GM23338 (cell line): ENCODE measurements around the gene KCNK1. TPM values are rescaled to one million over a fixed set of nuclear protein-coding genes. Genes with fewer than 3 reads are reported as not detected.

Source experiments
- ATAC-seq: fragments of 200-7000 bp; cut with Tn5 transposase; 3 replicates; pipeline ENCODE4 v1.9.1; 2020
- DNase-seq: peaks from one replicate; pipeline ENCODE4 v3.0.0-alpha.2; 2015; ENCODE audit warnings: low spot score
- H2AFZ ChIP-seq: fragments of 200-600 bp; sonication (generic); 2 replicates; pipeline ENCODE4 v1.8.0; 2016; ENCODE audit warnings: antibody characterized with exemption, mild to moderate bottlenecking, moderate library complexity
- H3F3A ChIP-seq: fragments of 200-600 bp; sonication (generic); replicated peaks from 2 replicates; pipeline ENCODE4 v1.8.0; 2017; ENCODE audit warnings: antibody characterized with exemption, mixed run types, low read depth
- H3K27ac ChIP-seq: fragments of 200-600 bp; sonication (generic); 2 replicates; pipeline ENCODE4 v1.6.1; 2016; ENCODE audit warnings: low read depth
- H3K27me3 ChIP-seq: fragments of 200-600 bp; sonication (generic); 2 replicates; pipeline ENCODE4 v1.8.0; 2016; ENCODE audit warnings: mild to moderate bottlenecking, mixed run types, moderate library complexity; ENCODE audit not compliant: insufficient read depth
- H3K36me3 ChIP-seq: fragments of 200-600 bp; sonication (generic); 2 replicates; pipeline ENCODE4 v1.8.0; 2016; ENCODE audit warnings: mild to moderate bottlenecking; ENCODE audit not compliant: insufficient read depth
- H3K4me1 ChIP-seq: fragments of 200-600 bp; sonication (generic); 2 replicates; pipeline ENCODE4 v1.8.0; 2016; ENCODE audit warnings: mild to moderate bottlenecking, moderate library complexity; ENCODE audit not compliant: insufficient read depth
- H3K4me2 ChIP-seq: fragments of 200-600 bp; sonication (generic); 2 replicates; pipeline ENCODE4 v1.7.1; 2017; ENCODE audit warnings: mixed run types
- H3K4me3 ChIP-seq: fragments of 200-600 bp; sonication (generic); 2 replicates; pipeline ENCODE4 v1.6.1; 2016; ENCODE audit warnings: mixed run types
- H3K79me2 ChIP-seq: fragments of 200-600 bp; sonication (generic); replicated peaks from 2 replicates; pipeline ENCODE4 v1.8.0; 2017; ENCODE audit warnings: mild to moderate bottlenecking; ENCODE audit not compliant: insufficient read depth
- H3K9me2 ChIP-seq: fragments of 200-600 bp; sonication (generic); 2 replicates; pipeline ENCODE4 v1.8.0; 2017; ENCODE audit not compliant: insufficient read depth
- H4K20me1 ChIP-seq: fragments of 200-600 bp; sonication (generic); replicated peaks from 2 replicates; pipeline ENCODE4 v1.8.0; 2017; ENCODE audit warnings: mild to moderate bottlenecking; ENCODE audit not compliant: insufficient read depth
- H3K27ac Mint-ChIP-seq: 2 replicates; pipeline ENCODE4 v1.8.0; 2020; ENCODE audit warnings: inconsistent platforms, mild to moderate bottlenecking, moderate library complexity, mixed read lengths
- H3K27me3 Mint-ChIP-seq: 3 replicates; pipeline ENCODE4 v1.8.0; 2022; ENCODE audit warnings: low read depth, mild to moderate bottlenecking, moderate library complexity, mixed read lengths, inconsistent platforms; ENCODE audit not compliant: insufficient read depth, poor library complexity
- H3K36me3 Mint-ChIP-seq: 3 replicates; pipeline ENCODE4 v1.8.0; 2021; ENCODE audit warnings: low read depth, mild to moderate bottlenecking, inconsistent platforms, moderate library complexity, mixed read lengths
- H3K4me1 Mint-ChIP-seq: 3 replicates; pipeline ENCODE4 v1.8.0; 2020; ENCODE audit warnings: mild to moderate bottlenecking, inconsistent platforms, mixed read lengths
- H3K4me3 Mint-ChIP-seq: 3 replicates; pipeline ENCODE4 v1.8.0; 2021; ENCODE audit warnings: moderate library complexity, mild to moderate bottlenecking, inconsistent platforms, mixed read lengths
- H3K9me3 Mint-ChIP-seq: 3 replicates; pipeline ENCODE4 v1.8.0; 2020; ENCODE audit warnings: moderate library complexity, mild to moderate bottlenecking, inconsistent platforms, mixed read lengths
- CREB1 ChIP-seq: fragments of 250-450 bp; sonication (Bioruptor Pico); IDR thresholded peaks from 2 replicates; pipeline ENCODE4 v1.5.0; 2020; ENCODE audit warnings: low read depth, mild to moderate bottlenecking, moderate library complexity
- ETS1 ChIP-seq: IDR thresholded peaks from 2 replicates; pipeline ENCODE4 v1.6.1; 2016; ENCODE audit warnings: antibody characterized with exemption
- EZH2 ChIP-seq: fragments of 200-600 bp; sonication (generic); IDR thresholded peaks from one replicate; pipeline ENCODE4 v1.8.0; 2017; ENCODE audit warnings: antibody characterized with exemption, mild to moderate bottlenecking, low read depth; ENCODE audit not compliant: unreplicated experiment
- EZH2phosphoT487 ChIP-seq: fragments of 200-600 bp; sonication (generic); IDR thresholded peaks from one replicate; pipeline ENCODE4 v1.8.1; 2018; ENCODE audit warnings: antibody characterized with exemption; ENCODE audit not compliant: unreplicated experiment
- JUNB ChIP-seq: IDR thresholded peaks from one replicate; pipeline ENCODE4 v1.6.1; 2016; ENCODE audit warnings: antibody characterized with exemption; ENCODE audit not compliant: unreplicated experiment
- NANOG ChIP-seq: IDR thresholded peaks from 2 replicates; pipeline ENCODE4 v1.6.1; 2016; ENCODE audit warnings: antibody characterized with exemption, borderline replicate concordance
- POLR2AphosphoS5 ChIP-seq: IDR thresholded peaks from 2 replicates; pipeline ENCODE4 v1.6.1; 2016; ENCODE audit warnings: antibody characterized with exemption, low read depth
- STAT1 ChIP-seq: IDR thresholded peaks from one replicate; pipeline ENCODE4 v1.6.1; 2016; ENCODE audit warnings: antibody characterized with exemption; ENCODE audit not compliant: unreplicated experiment
- ZNF114 ChIP-seq: fragments of 250-450 bp; sonication (Bioruptor Pico); IDR thresholded peaks from 2 replicates; pipeline ENCODE4 v1.5.0; 2020; ENCODE audit warnings: mild to moderate bottlenecking, moderate library complexity
- ZNF331 ChIP-seq: fragments of 250-450 bp; sonication (Bioruptor Pico); IDR thresholded peaks from 2 replicates; pipeline ENCODE4 v1.5.0; 2020; ENCODE audit warnings: low read depth, mild to moderate bottlenecking, moderate library complexity
- polyA plus RNA-seq: library from polyadenylated mRNA; unstranded; fragments of >200 nt; fragmentation: Nextera tagmentation; extraction: Ambion mirVana; gene quantifications from 2 replicates; pipeline ENCODE4 v1.2.1, GENCODE V29; 2016
- total RNA-seq: library from RNA; depleted of rRNA; stranded (reverse); fragments of >200 nt; shearing (Covaris generic); gene quantifications from 2 replicates; pipeline ENCODE4 v1.2.3, GENCODE V29; 2014
- TF ChIP-seq, protein P1 (sequence below): fragments of 250-450 bp; sonication (Bioruptor Pico); IDR thresholded peaks from 2 replicates; pipeline ENCODE4 v1.5.0; 2020; ENCODE audit warnings: mild to moderate bottlenecking, moderate library complexity
- TF ChIP-seq, protein P2 (sequence below), 2 experiments: fragments of 200-600 bp in 1 of 2; sonication (generic) in 1 of 2; conservative IDR thresholded peaks; 2 replicates each; pipeline versions ENCODE4 v1.5.1 to v1.6.1; 2016 to 2017; ENCODE audit warnings: antibody characterized with exemption in 2 of 2, low read depth in 2 of 2, mild to moderate bottlenecking in 2 of 2, moderate library complexity in 1 of 2

The KCNK1 gene
- total and polyA plus RNA-seq, 2 experiments from 2014 or later: 10.1 to 12.7 TPM

DNA sequence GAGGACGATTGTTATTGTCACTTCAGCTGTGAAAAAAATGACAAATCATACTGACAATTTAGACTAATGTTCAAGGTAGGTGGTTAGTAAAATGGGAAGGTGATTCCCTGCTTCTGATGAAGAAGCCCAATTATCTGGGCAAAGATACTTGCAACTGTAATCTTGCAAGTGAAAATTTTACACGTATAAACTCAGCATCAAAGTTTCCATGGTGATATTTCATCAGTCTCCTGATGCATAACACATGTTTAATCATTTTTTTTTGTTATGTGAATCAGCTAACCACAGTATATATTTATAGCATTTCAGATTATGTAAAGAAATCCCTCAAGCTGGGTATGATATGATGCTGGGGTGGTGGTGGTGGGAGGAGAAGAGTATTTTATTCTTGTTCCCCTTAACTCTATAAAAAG, 16.4 kb upstream of the KCNK1 start:
- Histone ChIP-seq H3K27ac (no peak overlapping the region), H4K20me1 (no peaks in the 10 kb centered on the region), H3K9me2 (no peaks in the 10 kb centered on the region), H3K79me2 (no peaks in the 10 kb centered on the region), H3K27me3 (no peaks in the 10 kb centered on the region), H3F3A (no peaks in the 10 kb centered on the region), H3K4me1 (no peaks in the 10 kb centered on the region), H3K4me2 (no peak overlapping the region), H2AFZ (no peak overlapping the region), H3K4me3 (no peak overlapping the region), H3K36me3 (no peaks in the 10 kb centered on the region)
- Mint-ChIP-seq H3K4me3 (no peak overlapping the region), H3K27me3 (no peaks in the 10 kb centered on the region), H3K9me3 (no peaks in the 10 kb centered on the region), H3K27ac (no peak overlapping the region), H3K36me3 (no peaks in the 10 kb centered on the region), H3K4me1 (peaks cover 2% of the 10 kb centered on the region; the same call in 1 of the 3 replicates)
- ATAC-seq: no peak
- DNase-seq: no peak
- no peak for TF ChIP-seq ZNF331

DNA sequence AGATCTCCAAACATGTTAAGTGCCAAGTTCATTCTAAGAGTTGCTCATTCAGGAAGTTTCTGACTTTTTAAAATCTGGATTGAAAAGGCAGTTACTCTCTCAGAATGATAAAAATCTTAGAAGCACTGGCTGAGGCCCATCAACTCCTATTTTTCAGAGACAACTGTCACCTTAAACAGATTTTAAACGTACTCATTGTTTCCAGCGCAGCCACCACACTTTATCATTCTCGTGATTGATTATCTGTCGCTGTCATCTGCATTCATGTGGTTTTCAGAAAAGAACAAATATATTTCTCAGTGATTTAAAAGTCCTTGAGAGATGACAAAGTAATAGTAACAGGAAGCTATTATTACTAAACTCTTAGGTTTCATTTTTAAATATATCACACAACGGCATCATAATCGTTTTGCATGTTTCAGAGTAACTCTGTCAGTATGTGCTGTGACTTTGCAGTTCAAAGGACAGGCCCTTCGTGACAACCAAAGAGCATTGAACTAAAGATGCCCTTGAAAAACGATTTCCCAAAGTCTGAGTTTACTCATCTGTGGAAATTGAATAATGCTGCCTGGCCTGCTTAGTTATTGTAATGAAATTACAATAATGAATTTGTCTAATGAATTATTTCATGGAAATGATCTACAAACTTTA, 14.9 kb upstream of the KCNK1 start:
- H3K4me1 Mint-ChIP-seq: peaks cover 2% of the 10 kb centered on the region; the same call in 1 of the 3 replicates
- no peak for ATAC-seq
- TF ChIP-seq EZH2 (no peak), JUNB (no peak), ETS1 (no peak), CREB1 (CRISPR knock-in tag) (no peak), POLR2AphosphoS5 (no peak), STAT1 (no peak), ZNF114 (no peak), NANOG (no peak), EZH2phosphoT487 (no peak), ZNF331 (no peak)
- TF ChIP-seq, protein P1, sequence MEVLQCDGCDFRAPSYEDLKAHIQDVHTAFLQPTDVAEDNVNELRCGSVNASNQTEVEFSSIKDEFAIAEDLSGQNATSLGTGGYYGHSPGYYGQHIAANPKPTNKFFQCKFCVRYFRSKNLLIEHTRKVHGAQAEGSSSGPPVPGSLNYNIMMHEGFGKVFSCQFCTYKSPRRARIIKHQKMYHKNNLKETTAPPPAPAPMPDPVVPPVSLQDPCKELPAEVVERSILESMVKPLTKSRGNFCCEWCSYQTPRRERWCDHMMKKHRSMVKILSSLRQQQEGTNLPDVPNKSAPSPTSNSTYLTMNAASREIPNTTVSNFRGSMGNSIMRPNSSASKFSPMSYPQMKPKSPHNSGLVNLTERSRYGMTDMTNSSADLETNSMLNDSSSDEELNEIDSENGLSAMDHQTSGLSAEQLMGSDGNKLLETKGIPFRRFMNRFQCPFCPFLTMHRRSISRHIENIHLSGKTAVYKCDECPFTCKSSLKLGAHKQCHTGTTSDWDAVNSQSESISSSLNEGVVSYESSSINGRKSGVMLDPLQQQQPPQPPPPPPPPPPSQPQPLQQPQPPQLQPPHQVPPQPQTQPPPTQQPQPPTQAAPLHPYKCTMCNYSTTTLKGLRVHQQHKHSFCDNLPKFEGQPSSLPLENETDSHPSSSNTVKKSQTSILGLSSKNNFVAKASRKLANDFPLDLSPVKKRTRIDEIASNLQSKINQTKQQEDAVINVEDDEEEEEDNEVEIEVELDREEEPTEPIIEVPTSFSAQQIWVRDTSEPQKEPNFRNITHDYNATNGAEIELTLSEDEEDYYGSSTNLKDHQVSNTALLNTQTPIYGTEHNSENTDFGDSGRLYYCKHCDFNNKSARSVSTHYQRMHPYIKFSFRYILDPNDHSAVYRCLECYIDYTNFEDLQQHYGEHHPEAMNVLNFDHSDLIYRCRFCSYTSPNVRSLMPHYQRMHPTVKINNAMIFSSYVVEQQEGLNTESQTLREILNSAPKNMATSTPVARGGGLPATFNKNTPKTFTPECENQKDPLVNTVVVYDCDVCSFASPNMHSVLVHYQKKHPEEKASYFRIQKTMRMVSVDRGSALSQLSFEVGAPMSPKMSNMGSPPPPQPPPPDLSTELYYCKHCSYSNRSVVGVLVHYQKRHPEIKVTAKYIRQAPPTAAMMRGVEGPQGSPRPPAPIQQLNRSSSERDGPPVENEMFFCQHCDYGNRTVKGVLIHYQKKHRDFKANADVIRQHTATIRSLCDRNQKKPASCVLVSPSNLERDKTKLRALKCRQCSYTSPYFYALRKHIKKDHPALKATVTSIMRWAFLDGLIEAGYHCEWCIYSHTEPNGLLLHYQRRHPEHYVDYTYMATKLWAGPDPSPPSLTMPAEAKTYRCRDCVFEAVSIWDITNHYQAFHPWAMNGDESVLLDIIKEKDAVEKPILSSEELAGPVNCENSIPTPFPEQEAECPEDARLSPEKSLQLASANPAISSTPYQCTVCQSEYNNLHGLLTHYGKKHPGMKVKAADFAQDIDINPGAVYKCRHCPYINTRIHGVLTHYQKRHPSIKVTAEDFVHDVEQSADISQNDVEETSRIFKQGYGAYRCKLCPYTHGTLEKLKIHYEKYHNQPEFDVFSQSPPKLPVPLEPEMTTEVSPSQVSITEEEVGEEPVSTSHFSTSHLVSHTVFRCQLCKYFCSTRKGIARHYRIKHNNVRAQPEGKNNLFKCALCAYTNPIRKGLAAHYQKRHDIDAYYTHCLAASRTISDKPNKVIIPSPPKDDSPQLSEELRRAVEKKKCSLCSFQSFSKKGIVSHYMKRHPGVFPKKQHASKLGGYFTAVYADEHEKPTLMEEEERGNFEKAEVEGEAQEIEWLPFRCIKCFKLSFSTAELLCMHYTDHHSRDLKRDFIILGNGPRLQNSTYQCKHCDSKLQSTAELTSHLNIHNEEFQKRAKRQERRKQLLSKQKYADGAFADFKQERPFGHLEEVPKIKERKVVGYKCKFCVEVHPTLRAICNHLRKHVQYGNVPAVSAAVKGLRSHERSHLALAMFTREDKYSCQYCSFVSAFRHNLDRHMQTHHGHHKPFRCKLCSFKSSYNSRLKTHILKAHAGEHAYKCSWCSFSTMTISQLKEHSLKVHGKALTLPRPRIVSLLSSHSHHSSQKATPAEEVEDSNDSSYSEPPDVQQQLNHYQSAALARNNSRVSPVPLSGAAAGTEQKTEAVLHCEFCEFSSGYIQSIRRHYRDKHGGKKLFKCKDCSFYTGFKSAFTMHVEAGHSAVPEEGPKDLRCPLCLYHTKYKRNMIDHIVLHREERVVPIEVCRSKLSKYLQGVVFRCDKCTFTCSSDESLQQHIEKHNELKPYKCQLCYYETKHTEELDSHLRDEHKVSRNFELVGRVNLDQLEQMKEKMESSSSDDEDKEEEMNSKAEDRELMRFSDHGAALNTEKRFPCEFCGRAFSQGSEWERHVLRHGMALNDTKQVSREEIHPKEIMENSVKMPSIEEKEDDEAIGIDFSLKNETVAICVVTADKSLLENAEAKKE (CRISPR knock-in tag): no peak
- TF ChIP-seq, protein P2, sequence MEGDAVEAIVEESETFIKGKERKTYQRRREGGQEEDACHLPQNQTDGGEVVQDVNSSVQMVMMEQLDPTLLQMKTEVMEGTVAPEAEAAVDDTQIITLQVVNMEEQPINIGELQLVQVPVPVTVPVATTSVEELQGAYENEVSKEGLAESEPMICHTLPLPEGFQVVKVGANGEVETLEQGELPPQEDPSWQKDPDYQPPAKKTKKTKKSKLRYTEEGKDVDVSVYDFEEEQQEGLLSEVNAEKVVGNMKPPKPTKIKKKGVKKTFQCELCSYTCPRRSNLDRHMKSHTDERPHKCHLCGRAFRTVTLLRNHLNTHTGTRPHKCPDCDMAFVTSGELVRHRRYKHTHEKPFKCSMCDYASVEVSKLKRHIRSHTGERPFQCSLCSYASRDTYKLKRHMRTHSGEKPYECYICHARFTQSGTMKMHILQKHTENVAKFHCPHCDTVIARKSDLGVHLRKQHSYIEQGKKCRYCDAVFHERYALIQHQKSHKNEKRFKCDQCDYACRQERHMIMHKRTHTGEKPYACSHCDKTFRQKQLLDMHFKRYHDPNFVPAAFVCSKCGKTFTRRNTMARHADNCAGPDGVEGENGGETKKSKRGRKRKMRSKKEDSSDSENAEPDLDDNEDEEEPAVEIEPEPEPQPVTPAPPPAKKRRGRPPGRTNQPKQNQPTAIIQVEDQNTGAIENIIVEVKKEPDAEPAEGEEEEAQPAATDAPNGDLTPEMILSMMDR (conservative IDR thresholded peaks at IDR 0.05; ENCODE audit: low read depth in 2 of 2): no peak

More for the DNA sequence above, 14.9 kb upstream of the KCNK1 start:
- no peaks in the 10 kb centered on the region for H3K36me3 ChIP-seq
- Mint-ChIP-seq H3K27me3 (no peaks in the 10 kb centered on the region), H3K36me3 (no peaks in the 10 kb centered on the region), H3K4me3 (no peak overlapping the region), H3K9me3 (no peaks in the 10 kb centered on the region), H3K27ac (no peak overlapping the region)
- H3K27me3 ChIP-seq: no peaks in the 10 kb centered on the region
- H3K27ac ChIP-seq: no peak overlapping the region
- no peaks in the 10 kb centered on the region for H3F3A ChIP-seq
- H3K4me2 ChIP-seq: no peak overlapping the region
- no peak overlapping the region for H3K4me3 ChIP-seq
- H3K4me1 ChIP-seq: no peaks in the 10 kb centered on the region
- no peaks in the 10 kb centered on the region for H4K20me1 ChIP-seq
- H2AFZ ChIP-seq: no peak overlapping the region
- no peaks in the 10 kb centered on the region for H3K9me2 ChIP-seq
- DNase-seq: no peak
- H3K79me2 ChIP-seq: no peaks in the 10 kb centered on the region
